GM12878 (cell line): ENCODE results near the gene LMAN2. TPM values are rescaled to one million over a fixed set of nuclear protein-coding genes. Genes with fewer than 3 reads are reported as not detected.
A peak's percentile ranks its signal among the peaks of the same experiment; 100 is the strongest.

Experiments
- CREM ChIP-seq: IDR thresholded peaks from 2 replicates; pipeline ENCODE4 v1.6.1; 2014; ENCODE audit warnings: antibody characterized with exemption, low read depth
- FOXK2 ChIP-seq: fragments of 450-650 bp; IDR thresholded peaks from 2 replicates; pipeline ENCODE4 v1.6.1; 2017; ENCODE audit warnings: mild to moderate bottlenecking, moderate library complexity
- FOXM1 ChIP-seq: IDR thresholded peaks from 2 replicates; pipeline ENCODE4 v1.6.1; 2012; ENCODE audit warnings: low read depth, mild to moderate bottlenecking, inconsistent platforms, low read length, moderate library complexity
- IKZF1 ChIP-seq: fragments of 450-650 bp; conservative IDR thresholded peaks from 2 replicates; pipeline ENCODE4 v1.6.1; 2017; ENCODE audit warnings: antibody characterized with exemption, mild to moderate bottlenecking
- MYB ChIP-seq: fragments of 150-350 bp; IDR thresholded peaks from 2 replicates; pipeline ENCODE4 v1.6.1; 2014; ENCODE audit warnings: mild to moderate bottlenecking, low read depth, low read length, borderline replicate concordance
- PAX8 ChIP-seq: fragments of 450-650 bp; IDR thresholded peaks from 2 replicates; pipeline ENCODE4 v1.6.1; 2017; ENCODE audit warnings: mild to moderate bottlenecking, moderate library complexity
- RB1 ChIP-seq: fragments of 450-650 bp; formaldehyde crosslinking; IDR thresholded peaks from 2 replicates; pipeline ENCODE4 v1.6.1; 2017; ENCODE audit warnings: mild to moderate bottlenecking, borderline replicate concordance
- SIX5 ChIP-seq: IDR thresholded peaks from 2 replicates; pipeline ENCODE4 v1.6.1; 2011; ENCODE audit warnings: mild to moderate bottlenecking, low read depth, low read length, moderate library complexity; ENCODE audit not compliant: severe bottlenecking
- SPI1 ChIP-seq: IDR thresholded peaks from 2 replicates; pipeline ENCODE4 v1.6.1; 2011; ENCODE audit warnings: low read depth, mild to moderate bottlenecking, low read length, moderate library complexity, borderline replicate concordance; ENCODE audit not compliant: insufficient read depth
- TCF3 ChIP-seq: IDR thresholded peaks from 2 replicates; pipeline ENCODE4 v1.6.1; 2012; ENCODE audit warnings: low read depth, mild to moderate bottlenecking, low read length, borderline replicate concordance; ENCODE audit not compliant: insufficient read depth
- ZBTB11 ChIP-seq: fragments of 450-650 bp; formaldehyde crosslinking; IDR thresholded peaks from 2 replicates; pipeline ENCODE4 v1.5.0; 2022; ENCODE audit warnings: mild to moderate bottlenecking, missing genetic modification characterization
- ZBTB33 ChIP-seq: fragments of 450-650 bp; IDR thresholded peaks from 2 replicates; pipeline ENCODE4 v1.6.1; 2017; ENCODE audit warnings: mild to moderate bottlenecking
- ZSCAN29 ChIP-seq: fragments of 450-650 bp; IDR thresholded peaks from 2 replicates; pipeline ENCODE4 v1.6.1; 2017; ENCODE audit warnings: mild to moderate bottlenecking, moderate library complexity
- polyA plus RNA-seq, 11 experiments: library from polyadenylated mRNA; depleted of rRNA in 4 of 11; unstranded in 6 of 11; stranded (reverse) in 5 of 11; fragments of >200 nt; fragmentation: Nextera tagmentation in 4 of 11; fragmentation: Illumina TruSeq in 1 of 11; extraction: Ambion mirVana in 4 of 11; extraction: Trizol in 1 of 11; gene quantifications; 1 replicate in 1 of 11; 2 replicates in 10 of 11; pipeline versions ENCODE4 v1.2.1 to v1.2.3, GENCODE V29; 2011 to 2016; ENCODE audit warnings: inconsistent platforms in 2 of 11, missing spikeins in 2 of 11, low read depth in 1 of 11
- total RNA-seq, 4 experiments: library from RNA; depleted of rRNA in 3 of 4; stranded (reverse); fragments of >200 nt in 3 of 4; fragmentation: Illumina TruSeq in 1 of 4; extraction: Trizol in 1 of 4; gene quantifications; 2 replicates each; pipeline versions ENCODE4 v1.2.1 to v1.2.3, GENCODE V29; 2013 to 2021
- TF ChIP-seq, protein P1 (sequence below): fragments of 450-650 bp; IDR thresholded peaks from 2 replicates; pipeline ENCODE4 v1.6.1; 2017; ENCODE audit warnings: mild to moderate bottlenecking, moderate library complexity
- TF ChIP-seq, protein P2 (sequence below): IDR thresholded peaks from 2 replicates; pipeline ENCODE4 v1.6.1; 2012; ENCODE audit warnings: low read length, inconsistent platforms

Gene LMAN2
- total and polyA plus RNA-seq, 10 of the 15 experiments (the other 5 are each of a cell fraction or from before 2014, with no cell fraction given), result 2.4 to 264 (median 147) TPM

GRCh38 chr5:177300236-177300880 is 51.1 kb downstream of the LMAN2 start (continued):
- TF ChIP-seq ZBTB11 (CRISPR knock-in tag), result no peak
- TF ChIP-seq IKZF1, result peak; percentile 97
- no peak for TF ChIP-seq FOXK2
- TF ChIP-seq, protein P1, sequence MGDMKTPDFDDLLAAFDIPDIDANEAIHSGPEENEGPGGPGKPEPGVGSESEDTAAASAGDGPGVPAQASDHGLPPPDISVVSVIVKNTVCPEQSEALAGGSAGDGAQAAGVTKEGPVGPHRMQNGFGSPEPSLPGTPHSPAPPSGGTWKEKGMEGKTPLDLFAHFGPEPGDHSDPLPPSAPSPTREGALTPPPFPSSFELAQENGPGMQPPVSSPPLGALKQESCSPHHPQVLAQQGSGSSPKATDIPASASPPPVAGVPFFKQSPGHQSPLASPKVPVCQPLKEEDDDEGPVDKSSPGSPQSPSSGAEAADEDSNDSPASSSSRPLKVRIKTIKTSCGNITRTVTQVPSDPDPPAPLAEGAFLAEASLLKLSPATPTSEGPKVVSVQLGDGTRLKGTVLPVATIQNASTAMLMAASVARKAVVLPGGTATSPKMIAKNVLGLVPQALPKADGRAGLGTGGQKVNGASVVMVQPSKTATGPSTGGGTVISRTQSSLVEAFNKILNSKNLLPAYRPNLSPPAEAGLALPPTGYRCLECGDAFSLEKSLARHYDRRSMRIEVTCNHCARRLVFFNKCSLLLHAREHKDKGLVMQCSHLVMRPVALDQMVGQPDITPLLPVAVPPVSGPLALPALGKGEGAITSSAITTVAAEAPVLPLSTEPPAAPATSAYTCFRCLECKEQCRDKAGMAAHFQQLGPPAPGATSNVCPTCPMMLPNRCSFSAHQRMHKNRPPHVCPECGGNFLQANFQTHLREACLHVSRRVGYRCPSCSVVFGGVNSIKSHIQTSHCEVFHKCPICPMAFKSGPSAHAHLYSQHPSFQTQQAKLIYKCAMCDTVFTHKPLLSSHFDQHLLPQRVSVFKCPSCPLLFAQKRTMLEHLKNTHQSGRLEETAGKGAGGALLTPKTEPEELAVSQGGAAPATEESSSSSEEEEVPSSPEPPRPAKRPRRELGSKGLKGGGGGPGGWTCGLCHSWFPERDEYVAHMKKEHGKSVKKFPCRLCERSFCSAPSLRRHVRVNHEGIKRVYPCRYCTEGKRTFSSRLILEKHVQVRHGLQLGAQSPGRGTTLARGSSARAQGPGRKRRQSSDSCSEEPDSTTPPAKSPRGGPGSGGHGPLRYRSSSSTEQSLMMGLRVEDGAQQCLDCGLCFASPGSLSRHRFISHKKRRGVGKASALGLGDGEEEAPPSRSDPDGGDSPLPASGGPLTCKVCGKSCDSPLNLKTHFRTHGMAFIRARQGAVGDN, result peak; percentile 62; the same call in 1 of the 2 replicates
- peak; percentile 65 for TF ChIP-seq CREM
- no peak for TF ChIP-seq SIX5
- no peak for TF ChIP-seq RB1
- TF ChIP-seq, protein P2, sequence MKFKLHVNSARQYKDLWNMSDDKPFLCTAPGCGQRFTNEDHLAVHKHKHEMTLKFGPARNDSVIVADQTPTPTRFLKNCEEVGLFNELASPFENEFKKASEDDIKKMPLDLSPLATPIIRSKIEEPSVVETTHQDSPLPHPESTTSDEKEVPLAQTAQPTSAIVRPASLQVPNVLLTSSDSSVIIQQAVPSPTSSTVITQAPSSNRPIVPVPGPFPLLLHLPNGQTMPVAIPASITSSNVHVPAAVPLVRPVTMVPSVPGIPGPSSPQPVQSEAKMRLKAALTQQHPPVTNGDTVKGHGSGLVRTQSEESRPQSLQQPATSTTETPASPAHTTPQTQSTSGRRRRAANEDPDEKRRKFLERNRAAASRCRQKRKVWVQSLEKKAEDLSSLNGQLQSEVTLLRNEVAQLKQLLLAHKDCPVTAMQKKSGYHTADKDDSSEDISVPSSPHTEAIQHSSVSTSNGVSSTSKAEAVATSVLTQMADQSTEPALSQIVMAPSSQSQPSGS, result peak; percentile 65; the same call in 1 of the 2 replicates
- TF ChIP-seq MYB, result no peak
- no peak for TF ChIP-seq ZSCAN29
- TF ChIP-seq TCF3, result no peak
- no peak for TF ChIP-seq PAX8
- peak; percentile 96 for TF ChIP-seq SPI1
- TF ChIP-seq ZBTB33, result no peak
- TF ChIP-seq FOXM1, result peak; percentile 19; the same call in 1 of the 2 replicates
